GM12891 (cell line): ENCODE results near the gene USH2A.

Source experiments
- DNase-seq: peaks from one replicate; pipeline ENCODE4 v3.0.0; 2011; ENCODE audit warnings: low spot score; ENCODE audit not compliant: insufficient read length
- FAIRE-seq: peaks from 2 replicates; lab custom pipeline; 2011; peaks lifted over from hg19 to GRCh38; lab: Jason Lieb, UNC
- PAX5 ChIP-seq: IDR thresholded peaks from 2 replicates; pipeline ENCODE4 v1.6.1; 2011; ENCODE audit warnings: low read length, moderate library complexity, mild to moderate bottlenecking; ENCODE audit not compliant: insufficient read depth, severe bottlenecking
- POLR2A ChIP-seq: IDR thresholded peaks from 2 replicates; pipeline ENCODE4 v1.6.1; 2011; ENCODE audit warnings: low read depth, low read length, control low read depth
- POLR2AphosphoS5 ChIP-seq: IDR thresholded peaks from 2 replicates; pipeline ENCODE4 v1.6.1; 2011; ENCODE audit warnings: low read depth, low read length, control low read depth
- POU2F2 ChIP-seq: IDR thresholded peaks from 2 replicates; pipeline ENCODE4 v1.6.1; 2011; ENCODE audit warnings: low read depth, mild to moderate bottlenecking, control low read depth, low read length, moderate library complexity
- SPI1 ChIP-seq: IDR thresholded peaks from 2 replicates; pipeline ENCODE4 v1.6.1; 2011; ENCODE audit warnings: low read depth, low read length, control low read depth
- TAF1 ChIP-seq: IDR thresholded peaks from 2 replicates; pipeline ENCODE4 v1.6.1; 2011; ENCODE audit warnings: low read depth, low read length, control low read depth

USH2A gene

DNA sequence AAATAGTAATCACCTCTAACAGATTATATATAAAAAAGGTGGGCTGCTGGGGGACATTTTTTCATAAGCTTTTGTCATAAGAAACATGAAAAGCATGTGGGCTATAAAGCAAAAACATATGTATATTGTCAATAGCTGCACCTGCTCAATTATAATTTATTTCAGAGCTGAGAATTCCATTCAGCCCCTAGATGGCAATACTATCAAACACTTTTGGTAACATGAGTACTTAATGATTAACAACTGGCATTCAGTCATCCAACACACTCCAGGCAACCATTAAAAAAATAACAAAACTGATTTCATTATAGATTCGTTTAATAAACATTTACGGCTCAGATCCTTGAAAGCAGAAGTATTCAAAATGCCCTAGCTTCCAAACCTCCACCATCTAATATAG is 741.0 kb downstream of the USH2A start:
- no peak for TF ChIP-seq POLR2AphosphoS5
- no peak for TF ChIP-seq POLR2A
- no peak for TF ChIP-seq TAF1
- no peak for TF ChIP-seq SPI1
- TF ChIP-seq PAX5 = no peak
- no peak for TF ChIP-seq POU2F2
- no peak for DNase-seq
- no peak for FAIRE-seq

DNA sequence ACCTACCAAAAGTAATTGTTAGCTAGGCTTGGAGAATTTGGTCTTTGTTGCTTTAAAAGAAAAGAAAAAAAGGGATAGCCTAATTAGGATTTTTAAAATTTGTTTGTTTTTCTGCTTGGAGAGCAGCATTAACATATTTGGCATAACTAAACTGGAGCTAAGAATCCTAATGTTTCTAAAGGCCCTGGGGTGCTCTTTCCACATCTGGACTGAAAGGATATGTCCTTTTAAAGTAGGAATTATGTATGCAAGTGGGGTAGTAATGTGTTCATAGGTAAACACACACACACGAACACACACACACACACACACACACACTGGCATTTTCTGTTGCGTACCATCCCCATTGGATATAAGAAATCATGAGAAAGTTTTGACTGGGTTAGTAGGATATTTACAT is 742.2 kb downstream of the USH2A start:
- DNase-seq = no peak
- FAIRE-seq = no peak
- no peak for TF ChIP-seq POU2F2
- TF ChIP-seq SPI1 = no peak
- TF ChIP-seq TAF1 = no peak
- TF ChIP-seq POLR2AphosphoS5 = no peak
- TF ChIP-seq POLR2A = no peak
- no peak for TF ChIP-seq PAX5

DNA sequence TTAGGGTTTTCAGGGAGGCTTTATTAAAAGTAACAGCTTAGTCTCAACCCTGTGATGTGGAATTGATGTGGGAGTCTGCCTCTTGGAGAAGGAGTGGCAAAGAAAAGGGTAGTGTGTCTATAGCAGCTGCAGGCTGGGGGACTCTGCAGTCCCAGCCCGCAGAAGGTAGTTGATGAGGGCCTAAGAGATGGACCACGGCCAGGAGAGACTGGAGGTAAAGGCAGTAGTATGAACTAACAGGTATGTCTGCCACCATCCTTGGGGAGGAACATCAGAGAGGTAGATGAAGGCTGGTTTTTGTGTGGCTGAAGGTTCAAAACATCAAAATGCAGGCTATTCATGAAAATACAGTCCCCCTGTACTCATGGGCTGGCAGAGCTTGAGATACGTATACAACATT is 744.0 kb downstream of the USH2A start:
- TF ChIP-seq TAF1 (no peak), POLR2A (no peak), POLR2AphosphoS5 (no peak)
- no peak for DNase-seq
- FAIRE-seq = no peak

DNA sequence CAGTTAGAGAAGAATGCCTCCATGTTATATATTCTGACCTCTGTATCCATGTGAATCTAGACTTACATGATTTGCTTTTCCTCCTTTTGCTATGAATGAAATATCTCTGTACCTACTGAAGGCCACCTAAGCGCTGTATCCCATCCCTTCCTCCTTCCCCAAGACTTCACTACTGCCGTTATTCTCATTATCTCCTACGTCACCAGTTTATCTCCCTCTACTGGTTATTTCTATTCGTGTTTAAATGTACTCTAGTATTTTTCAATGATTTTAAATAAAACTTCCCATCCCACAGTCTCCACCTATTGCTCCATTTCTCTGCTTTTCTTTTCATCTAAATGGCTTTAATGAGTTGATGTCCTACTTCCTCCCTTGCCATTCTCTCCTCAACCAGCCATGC is 746.1 kb downstream of the USH2A start:
- no peak for TF ChIP-seq POLR2A
- no peak for TF ChIP-seq SPI1
- TF ChIP-seq PAX5 = no peak
- no peak for TF ChIP-seq POU2F2
- TF ChIP-seq TAF1 = no peak
- FAIRE-seq = no peak
- DNase-seq = no peak

DNA sequence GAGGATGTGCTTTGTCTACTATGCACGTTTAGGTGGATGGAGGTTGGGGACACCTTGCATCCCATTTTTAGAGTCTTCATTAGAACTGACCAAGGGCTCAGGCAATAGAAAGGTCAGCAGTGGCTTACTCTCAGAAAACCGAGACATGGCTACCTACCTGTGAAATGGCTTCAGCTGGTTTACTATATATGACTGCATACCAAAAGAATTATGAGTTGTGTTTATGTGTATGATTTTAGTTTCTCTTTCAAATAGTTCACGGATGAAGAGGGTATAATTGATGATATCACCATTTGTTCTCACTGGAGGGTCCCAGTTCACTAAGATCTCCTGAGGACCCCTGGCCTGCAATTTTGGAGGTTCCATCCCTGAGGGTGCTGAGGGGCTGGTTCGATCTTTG is 749.3 kb downstream of the USH2A start:
- FAIRE-seq (no peak), DNase-seq (no peak)
- TF ChIP-seq POU2F2 (no peak), POLR2A (no peak), TAF1 (no peak), PAX5 (no peak), POLR2AphosphoS5 (no peak), SPI1 (no peak)

DNA sequence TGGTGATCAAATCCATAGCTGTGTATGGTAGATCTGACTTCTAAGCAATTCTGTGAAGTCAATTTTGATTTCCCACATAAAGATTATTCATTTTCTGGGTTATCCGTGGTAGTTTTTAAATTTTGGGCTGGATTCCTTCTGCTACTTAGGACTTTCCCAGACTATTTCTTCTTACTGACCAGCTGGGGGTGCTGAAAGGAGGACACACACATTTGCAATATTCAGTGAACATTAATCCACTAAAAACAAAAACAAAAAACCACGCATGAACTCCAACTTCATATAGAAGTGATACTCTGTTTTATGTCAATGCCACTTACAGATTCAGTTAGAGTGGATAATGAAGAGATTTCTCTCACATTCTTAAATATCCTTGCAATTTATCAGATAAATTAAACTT is 750.8 kb downstream of the USH2A start:
- no peak for DNase-seq
- no peak for TF ChIP-seq SPI1
- no peak for FAIRE-seq

DNA sequence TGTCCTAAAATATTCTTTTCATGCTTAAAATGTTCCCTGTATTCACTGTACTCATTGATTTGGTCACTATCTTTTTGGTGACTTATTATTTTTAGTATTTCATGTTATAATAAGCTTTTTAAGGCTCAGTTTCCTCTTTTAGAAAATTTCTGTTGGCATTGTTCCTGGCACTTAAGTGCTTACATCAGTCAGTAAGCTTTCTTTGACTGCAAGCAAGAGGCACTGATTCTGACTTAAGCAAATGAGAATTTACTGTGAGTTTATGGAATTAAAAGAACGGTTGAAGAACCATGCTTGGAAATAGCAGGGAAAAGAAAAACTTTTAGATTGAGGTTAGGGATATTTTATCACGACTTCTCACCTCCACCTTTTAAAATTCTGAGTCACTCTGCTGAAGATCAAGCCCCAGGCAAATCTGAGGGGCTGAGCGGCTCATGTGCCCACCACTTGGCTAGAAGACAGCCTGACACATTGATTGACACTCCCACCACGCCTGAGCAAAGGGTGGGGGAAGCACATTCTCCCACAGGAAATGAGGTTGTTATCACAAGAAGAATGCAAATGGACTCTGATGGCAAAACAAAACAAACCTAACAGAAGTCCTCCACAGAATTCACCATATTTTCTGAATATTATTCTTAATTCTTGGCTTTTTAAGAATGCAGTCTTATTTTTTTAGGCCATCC is 753.3 kb downstream of the USH2A start:
- FAIRE-seq = no peak

DNA sequence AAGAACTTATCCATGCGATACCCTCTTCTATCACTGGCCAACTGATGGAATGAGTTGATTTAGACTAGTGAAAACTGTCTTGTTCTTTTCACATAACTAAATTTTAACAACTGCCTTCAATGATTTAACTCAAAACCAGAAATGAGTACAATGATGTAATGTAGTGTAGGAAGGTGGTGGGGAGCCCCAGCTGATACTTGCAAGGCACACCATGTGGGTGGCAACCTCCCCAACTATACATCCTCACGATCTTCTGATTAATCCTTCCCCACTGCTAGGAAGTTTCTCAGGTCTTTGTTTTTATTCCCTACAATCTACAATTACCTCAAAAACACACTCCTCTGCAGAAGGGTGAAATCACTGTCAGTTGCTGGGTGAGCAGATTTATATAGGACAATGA is 755.5 kb downstream of the USH2A start:
- no peak for TF ChIP-seq POLR2AphosphoS5
- TF ChIP-seq PAX5 = no peak
- no peak for TF ChIP-seq TAF1
- no peak for TF ChIP-seq POLR2A
- no peak for TF ChIP-seq SPI1
- no peak for FAIRE-seq
- no peak for DNase-seq

More for the DNA sequence above, 753.3 kb downstream of the USH2A start:
- DNase-seq = no peak
- TF ChIP-seq SPI1 (no peak), POLR2A (no peak), TAF1 (no peak), POU2F2 (no peak), PAX5 (no peak), POLR2AphosphoS5 (no peak)

DNA sequence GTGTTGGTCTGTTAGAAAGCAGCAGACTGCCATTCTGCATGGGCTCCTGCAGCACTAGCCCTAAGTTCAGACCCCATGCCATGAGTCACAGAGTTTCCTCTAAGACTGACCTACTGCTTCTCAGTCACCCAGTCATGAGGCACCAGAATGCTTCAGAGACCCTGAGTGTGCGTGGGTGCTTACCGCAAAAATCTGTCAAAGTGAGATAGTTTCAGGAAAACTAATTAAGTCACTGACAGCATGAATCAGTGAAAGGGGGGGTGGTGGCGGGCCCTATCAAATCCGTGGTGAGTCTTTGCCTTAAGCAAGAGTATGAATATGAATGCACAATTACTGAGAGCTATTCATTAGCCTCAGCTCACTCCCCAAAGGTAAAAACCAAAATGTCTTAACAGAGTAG is 758.0 kb downstream of the USH2A start:
- FAIRE-seq (no peak), DNase-seq (no peak)
- TF ChIP-seq TAF1 (no peak), POLR2A (no peak)

DNA sequence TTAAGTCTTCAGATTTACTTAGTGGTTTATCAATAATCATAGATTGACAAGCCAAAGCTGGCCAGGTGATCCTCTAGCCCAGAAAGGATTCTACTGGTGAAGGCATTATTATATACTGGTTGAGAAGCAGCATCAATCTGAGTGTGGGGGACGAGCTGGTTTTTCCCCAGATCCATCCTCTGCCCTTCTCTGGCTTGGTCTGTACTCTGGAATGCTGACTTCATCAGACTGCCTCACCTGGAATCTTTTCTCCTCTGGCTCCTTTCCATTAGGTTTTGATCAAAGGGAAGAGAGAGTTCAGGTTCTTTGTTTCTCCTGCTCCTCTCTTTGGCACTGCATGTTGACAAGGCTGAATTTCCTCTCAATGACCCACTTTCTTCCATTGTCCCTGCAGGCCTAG is 762.2 kb downstream of the USH2A start:
- no peak for FAIRE-seq
- DNase-seq = no peak
- TF ChIP-seq POLR2AphosphoS5 = no peak
- TF ChIP-seq POLR2A = no peak
- no peak for TF ChIP-seq PAX5
- no peak for TF ChIP-seq SPI1
- TF ChIP-seq TAF1 = no peak
- TF ChIP-seq POU2F2 = no peak

DNA sequence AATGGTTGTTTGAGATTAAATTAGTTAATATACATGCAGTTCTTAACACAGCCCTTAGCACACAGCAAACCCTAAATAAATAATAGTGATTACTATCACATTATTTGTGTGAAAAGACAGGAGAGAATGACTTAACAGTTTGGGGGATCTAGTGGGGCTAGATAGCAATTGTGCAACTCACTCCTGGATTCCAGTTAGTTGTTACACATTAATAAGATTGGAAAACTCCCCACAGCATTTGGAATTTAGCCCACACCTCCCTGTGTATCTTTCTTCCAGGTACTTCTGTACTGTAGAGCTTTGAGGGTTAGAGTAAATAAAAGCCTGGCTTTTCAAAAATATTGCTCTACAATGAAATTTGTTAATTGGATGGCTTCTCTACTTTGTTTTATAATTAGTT is 763.0 kb downstream of the USH2A start:
- no peak for DNase-seq
- FAIRE-seq = no peak
- TF ChIP-seq TAF1 (no peak), SPI1 (no peak), PAX5 (no peak)
